DMS114 treated with DMSO at 0.1 percent for 48 hours (cell line): Measurements from ENCODE around the gene LMAN1.

Experiments
- DNase-seq: peaks from one replicate; lab custom pipeline; 2025; ENCODE audit not compliant: unreplicated experiment; lab: John Stamatoyannopoulos, UW

Gene LMAN1

GRCh38 chr18:59305295-59305694, 53.8 kb downstream of the LMAN1 start:
- no peak for DNase-seq

- DNase-seq: no peak
Measured at GRCh38 chr18:59303656-59304195, 55.3 kb downstream of the LMAN1 start.

- no peak for DNase-seq
Measured at GRCh38 chr18:59303006-59303405, 56.1 kb downstream of the LMAN1 start.

- DNase-seq: no peak
Measured at GRCh38 chr18:59301929-59302328, 57.1 kb downstream of the LMAN1 start.

- DNase-seq: no peak
Measured at GRCh38 chr18:59300676-59301285, 58.3 kb downstream of the LMAN1 start.

GRCh38 chr18:59298871-59299270, 60.2 kb downstream of the LMAN1 start:
- DNase-seq: no peak

GRCh38 chr18:59293317-59293716, 65.7 kb downstream of the LMAN1 start:
- DNase-seq: no peak

GRCh38 chr18:59286341-59286740, 72.7 kb downstream of the LMAN1 start:
- no peak for DNase-seq

- no peak for DNase-seq
Measured at GRCh38 chr18:59282341-59282740, 76.7 kb downstream of the LMAN1 start.

- DNase-seq: no peak
Measured at GRCh38 chr18:59279722-59280121, 79.3 kb downstream of the LMAN1 start.

GRCh38 chr18:59279193-59279592, 79.9 kb downstream of the LMAN1 start:
- no peak for DNase-seq

GRCh38 chr18:59278793-59279192, 80.3 kb downstream of the LMAN1 start:
- no peak for DNase-seq
